ENCODE results near the gene ZNF12. TPM values are rescaled to one million over a fixed set of nuclear protein-coding genes. Genes with fewer than 3 reads are reported as not detected.

Gene ZNF12
- total RNA-seq, 1 donor from 2014 or later = 21.1 TPM

- DNase-seq (ENCODE audit: low read depth) = no peak
- Mint-ChIP-seq H3K9me3 (ENCODE audit: unreplicated experiment) (peaks cover 11% of the 10 kb centered on the region), H3K4me3 (ENCODE audit: unreplicated experiment) (no peak overlapping the region), H3K27ac (ENCODE audit: unreplicated experiment) (no peak overlapping the region), H3K36me3 (ENCODE audit: low read depth, unreplicated experiment) (peaks cover 32% of the 10 kb centered on the region), H3K27me3 (ENCODE audit: low read depth, unreplicated experiment) (no peaks in the 10 kb centered on the region), H3K4me1 (ENCODE audit: low read depth, unreplicated experiment) (peaks cover 7% of the 10 kb centered on the region)
- Histone ChIP-seq H3K27ac (ENCODE audit: low read depth, low read length) (no peak overlapping the region), H3K9me3 (ENCODE audit: insufficient read depth, low read depth, low read length) (peaks cover 4% of the 10 kb centered on the region), H4K20me1 (ENCODE audit: insufficient read depth, low read length) (peaks cover 3% of the 10 kb centered on the region), H3K4me1 (ENCODE audit: insufficient read depth, low read length) (no peaks in the 10 kb centered on the region), H3K4me3 (ENCODE audit: insufficient read depth, low read depth, low read length) (no peak overlapping the region), H3K4me2 (ENCODE audit: low read length) (no peak overlapping the region), H2AFZ (ENCODE audit: low read depth, low read length) (no peak overlapping the region), H3K27me3 (ENCODE audit: insufficient read depth, low read length) (no peaks in the 10 kb centered on the region), H3K79me2 (ENCODE audit: insufficient read depth, low read length) (no peaks in the 10 kb centered on the region), H3K36me3 (ENCODE audit: insufficient read depth, low read length) (no peaks in the 10 kb centered on the region), H3K9ac (ENCODE audit: low read length) (no peak overlapping the region)
- no peak for FAIRE-seq
- TF ChIP-seq EZH2 (IDR thresholded peaks at IDR 0.05; ENCODE audit: insufficient read depth, low read length) (no peak), CTCF (IDR thresholded peaks at IDR 0.05; ENCODE audit: insufficient read depth, low read depth, low read length) (no peak)
Measured at GRCh38 chr7:6655636-6656385, 50.9 kb downstream of the ZNF12 start.

GRCh38 chr7:6654842-6655610, 51.7 kb downstream of the ZNF12 start:
- H3K27me3 ChIP-seq (ENCODE audit: insufficient read depth, low read length) = no peaks in the 10 kb centered on the region
- H3K4me3 ChIP-seq (ENCODE audit: insufficient read depth, low read depth, low read length) = no peak overlapping the region
- Mint-ChIP-seq H3K27ac (ENCODE audit: unreplicated experiment) (no peak overlapping the region), H3K4me3 (ENCODE audit: unreplicated experiment) (no peak overlapping the region), H3K9me3 (ENCODE audit: unreplicated experiment) (peaks cover 18% of the 10 kb centered on the region), H3K4me1 (ENCODE audit: low read depth, unreplicated experiment) (peaks cover 7% of the 10 kb centered on the region), H3K27me3 (ENCODE audit: low read depth, unreplicated experiment) (no peaks in the 10 kb centered on the region), H3K36me3 (ENCODE audit: low read depth, unreplicated experiment) (peaks cover 37% of the 10 kb centered on the region)
- no peaks in the 10 kb centered on the region for H3K36me3 ChIP-seq (ENCODE audit: insufficient read depth, low read length)
- TF ChIP-seq CTCF (IDR thresholded peaks at IDR 0.05; ENCODE audit: insufficient read depth, low read depth, low read length) (no peak), EZH2 (IDR thresholded peaks at IDR 0.05; ENCODE audit: insufficient read depth, low read length) (no peak)
- no peak overlapping the region for H2AFZ ChIP-seq (ENCODE audit: low read depth, low read length)
- peaks cover 4% of the 10 kb centered on the region for H3K9me3 ChIP-seq (ENCODE audit: insufficient read depth, low read depth, low read length)
- no peak overlapping the region for H3K27ac ChIP-seq (ENCODE audit: low read depth, low read length)
- DNase-seq (ENCODE audit: low read depth) = no peak
- H3K4me1 ChIP-seq (ENCODE audit: insufficient read depth, low read length) = no peaks in the 10 kb centered on the region
- no peak overlapping the region for H3K9ac ChIP-seq (ENCODE audit: low read length)
- H3K79me2 ChIP-seq (ENCODE audit: insufficient read depth, low read length) = no peaks in the 10 kb centered on the region
- no peak overlapping the region for H3K4me2 ChIP-seq (ENCODE audit: low read length)
- peaks cover 10% of the 10 kb centered on the region for H4K20me1 ChIP-seq (ENCODE audit: insufficient read depth, low read length)
- no peak for FAIRE-seq
